Psoas muscle (tissue), 8 donors: Measurements from ENCODE around the gene BCL6. TPM values are rescaled to one million over a fixed set of nuclear protein-coding genes. Genes with fewer than 3 reads are reported as not detected.

ENCODE experiments used
- ATAC-seq, 4 donors: fragments of 200-7000 bp; cut with Tn5 transposase; one replicate each; pipeline ENCODE4 v1.9.1; 2020; ENCODE audit warnings: moderate library complexity in 3 of 4, mild to moderate bottlenecking in 2 of 4
- DNase-seq, 2 donors: peaks; one replicate each; pipeline ENCODE4 v3.0.0-alpha.2; 2020
- H3K27ac ChIP-seq: fragments of 200-600 bp; one replicate; pipeline ENCODE4 v1.8.0; 2022
- H3K27me3 ChIP-seq, 3 donors: fragments of 200-600 bp in 1 of 3; one replicate each; pipeline versions ENCODE4 v1.6.1 to v1.8.0; 2013 to 2022; ENCODE audit warnings: low read length in 2 of 3, mild to moderate bottlenecking in 2 of 3, moderate library complexity in 1 of 3; ENCODE audit not compliant: insufficient read depth in 3 of 3
- H3K36me3 ChIP-seq, 2 donors: fragments of 200-600 bp in 1 of 2; one replicate each; pipeline versions ENCODE4 v1.6.1 to v1.8.0; 2013 to 2022; ENCODE audit warnings: low read depth in 1 of 2, mild to moderate bottlenecking in 1 of 2, moderate library complexity in 1 of 2; ENCODE audit not compliant: insufficient read depth in 1 of 2
- H3K4me1 ChIP-seq: fragments of 200-600 bp; one replicate; pipeline ENCODE4 v1.8.0; 2022
- H3K4me3 ChIP-seq: fragments of 200-600 bp; one replicate; pipeline ENCODE4 v1.8.0; 2022; ENCODE audit warnings: mild to moderate bottlenecking
- H3K9me3 ChIP-seq: fragments of 200-600 bp; one replicate; pipeline ENCODE4 v1.8.0; 2022
- WGBS, 3 donors: extraction: QIAGEN DNeasy Blood & Tissue Kit; methylation state at CpG; one replicate each; pipeline versions ENCODE4 v1.1.6 to v1.1.7; 2013; 5-methylcytosine and 5-hydroxymethylcytosine counted together
- intact Hi-C, 2 donors: fragments of 100-400 bp; cut with DNase I; formaldehyde crosslinking; loops; one replicate each; pipeline versions ENCODE4 v1.11.0 to v1.14.2; 2022
- long read RNA-seq, 2 donors: library from polyadenylated mRNA; unstranded; transcript quantifications; one replicate each; pipeline ENCODE4 v2.0.0, GENCODE V29; 2021
- polyA plus RNA-seq, 3 donors: library from polyadenylated mRNA; stranded (reverse); fragments of 200-250 nt; gene quantifications; one replicate each; pipeline ENCODE4 v1.2.3, GENCODE V29; 2013
- total RNA-seq, 4 donors: library from RNA; stranded (reverse); fragmentation: NEBNext Ultra II Directional in 2 of 4; extraction: Animal tissue kit (Norgen Biotek cat#: 25700) in 2 of 4; gene quantifications; one replicate each; pipeline versions ENCODE4 v1.2.1 to v1.2.4, GENCODE V29; 2021 to 2023
- TF ChIP-seq, protein P1 (sequence below): fragments of 200-600 bp; IDR thresholded peaks from one replicate; pipeline ENCODE4 v1.8.0; 2022; ENCODE audit warnings: antibody characterized with exemption
- donor health status: healthy with polysubstance abuse.
- donor health status: DM: no; HTN: no; CAD: no; lungs with moderate emphysema.
- donor health status: Bipolar disorder and iron deficiency.
- donor health status: healthy.
- donor health status: DM: yes; HTN: yes; CAD: no.
- donor health status: DM: no; HTN: no; CAD: no.
- donor health status: DM: no; HTN: no; CAD: no.
- donor health status: DM: yes; HTN: yes; CAD: no.

BCL6 gene
- total RNA-seq (100 to 1,000 TPM; 235 to 524 (median 312) TPM), polyA plus RNA-seq (100 to 1,000 TPM in 2 of 3 donors, 10 to 100 TPM in 1; 43.2 to 276 (median 172) TPM)
- long read RNA-seq, donor 1, partial matches to known transcripts = 28 of 71 reads
- long read RNA-seq, donor 1, other reads (novel, unspliced or antisense) = 43 of 71 reads
- long read RNA-seq, donor 2, transcript BCL6-202 (10 exons, 3,569 nt) = major isoform, 7 of 288 reads
- long read RNA-seq, donor 2, partial matches to known transcripts = 133 of 288 reads
- long read RNA-seq, donor 2, other reads (novel, unspliced or antisense) = 148 of 288 reads

DNA sequence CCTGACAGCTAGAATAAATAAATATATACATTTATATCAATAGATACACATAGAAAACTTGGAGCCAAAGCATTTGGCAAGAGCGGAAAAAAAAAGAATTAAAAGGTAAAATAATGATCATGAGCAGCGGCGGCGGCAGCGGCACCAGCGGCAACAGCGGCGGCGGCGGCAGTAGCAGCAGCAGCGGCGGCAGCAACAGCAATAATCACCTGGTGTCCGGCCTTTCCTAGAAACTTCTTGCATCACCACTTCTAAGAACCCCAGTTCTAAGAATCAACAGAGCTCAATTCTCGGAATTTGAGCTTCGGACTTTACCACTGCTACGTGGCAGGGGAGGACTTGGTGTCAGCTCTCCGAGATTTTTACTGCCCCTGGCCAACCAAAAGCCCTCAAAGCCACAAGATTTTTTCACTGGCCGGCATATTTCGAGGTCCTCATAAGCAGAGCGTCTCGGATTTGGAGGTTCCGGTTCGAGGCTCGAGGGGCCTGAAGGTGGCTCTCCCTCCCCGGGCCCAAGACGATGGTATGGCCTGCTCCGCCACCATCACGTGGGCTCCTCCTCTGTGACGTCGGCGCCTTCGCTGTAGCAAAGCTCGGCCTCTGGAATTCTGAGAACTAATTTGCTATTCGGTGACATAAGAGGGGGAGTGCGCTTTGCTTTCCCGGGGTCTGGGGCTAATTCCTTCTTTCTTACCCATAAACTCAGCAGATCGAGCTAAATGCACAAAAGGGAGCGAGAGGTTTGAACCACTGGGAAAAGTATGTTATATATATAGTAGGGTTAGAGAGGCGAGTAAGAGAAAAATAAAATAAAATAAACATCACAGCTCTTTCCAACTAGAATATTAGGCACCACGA lies at the start of gene BCL6:
BCL6 (minus strand) TSS at position 268 of the 858 bp plus-strand sequence. CDS start 11,775 bp downstream, outside the sequence.
- Histone ChIP-seq H3K9me3 (no peaks in the 10 kb centered on the region), H3K4me1 (peaks cover 24% of the 10 kb centered on the region), H3K4me3 (peak within 1 kb of the TSS; percentile 93), H3K36me3 (no peaks in the 10 kb centered on the region), H3K27ac (peak within 1 kb of the TSS; percentile 100), H3K27me3 (no peaks in the 10 kb centered on the region)
- 0 to 1% (median 0%) methylated on average over 40 of the region's 40 CpGs for WGBS, 3 donors
- ATAC-seq (peak; percentile 61 to 70 (median 64)), DNase-seq (peak; percentile 92 to 96)
- intact Hi-C loops = loop anchor here (1.0 to 10.0 kb wide), 5 partner anchors 172 to 839 kb away; no protein-coding TSS in a partner anchor
- TF ChIP-seq, protein P1, sequence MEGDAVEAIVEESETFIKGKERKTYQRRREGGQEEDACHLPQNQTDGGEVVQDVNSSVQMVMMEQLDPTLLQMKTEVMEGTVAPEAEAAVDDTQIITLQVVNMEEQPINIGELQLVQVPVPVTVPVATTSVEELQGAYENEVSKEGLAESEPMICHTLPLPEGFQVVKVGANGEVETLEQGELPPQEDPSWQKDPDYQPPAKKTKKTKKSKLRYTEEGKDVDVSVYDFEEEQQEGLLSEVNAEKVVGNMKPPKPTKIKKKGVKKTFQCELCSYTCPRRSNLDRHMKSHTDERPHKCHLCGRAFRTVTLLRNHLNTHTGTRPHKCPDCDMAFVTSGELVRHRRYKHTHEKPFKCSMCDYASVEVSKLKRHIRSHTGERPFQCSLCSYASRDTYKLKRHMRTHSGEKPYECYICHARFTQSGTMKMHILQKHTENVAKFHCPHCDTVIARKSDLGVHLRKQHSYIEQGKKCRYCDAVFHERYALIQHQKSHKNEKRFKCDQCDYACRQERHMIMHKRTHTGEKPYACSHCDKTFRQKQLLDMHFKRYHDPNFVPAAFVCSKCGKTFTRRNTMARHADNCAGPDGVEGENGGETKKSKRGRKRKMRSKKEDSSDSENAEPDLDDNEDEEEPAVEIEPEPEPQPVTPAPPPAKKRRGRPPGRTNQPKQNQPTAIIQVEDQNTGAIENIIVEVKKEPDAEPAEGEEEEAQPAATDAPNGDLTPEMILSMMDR = no peak

DNA sequence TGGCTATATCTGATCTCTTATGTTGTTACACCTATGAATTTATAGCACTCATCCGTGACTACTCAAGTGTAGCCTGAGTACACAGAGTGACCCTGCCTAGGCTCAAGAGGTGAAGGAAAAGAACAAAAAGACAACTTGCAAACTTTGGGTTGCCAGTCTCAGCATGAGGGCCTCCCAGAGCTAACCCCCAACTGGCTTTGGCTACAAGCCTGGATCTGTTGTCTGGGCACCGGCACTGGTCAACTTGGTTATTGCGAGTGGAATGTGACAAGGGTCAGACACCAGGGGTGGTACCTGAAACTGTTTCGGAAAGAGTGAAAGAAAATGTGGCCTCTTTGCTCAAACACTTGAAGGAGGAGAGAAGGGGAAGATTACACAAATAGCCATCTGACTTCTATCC lies 49.5 kb upstream of the BCL6 start:
- Histone ChIP-seq H3K27me3 (no peaks in the 10 kb centered on the region), H3K4me1 (no peaks in the 10 kb centered on the region), H3K9me3 (no peaks in the 10 kb centered on the region), H3K4me3 (no peak overlapping the region), H3K36me3 (no peaks in the 10 kb centered on the region), H3K27ac (no peak overlapping the region)
- TF ChIP-seq, protein P1 = no peak
- no peak for DNase-seq
- intact Hi-C loops = no loop called here
- 88 to 95% (median 94%) methylated on average over 4 of the region's 4 CpGs for WGBS, 3 donors
- no peak for ATAC-seq

DNA sequence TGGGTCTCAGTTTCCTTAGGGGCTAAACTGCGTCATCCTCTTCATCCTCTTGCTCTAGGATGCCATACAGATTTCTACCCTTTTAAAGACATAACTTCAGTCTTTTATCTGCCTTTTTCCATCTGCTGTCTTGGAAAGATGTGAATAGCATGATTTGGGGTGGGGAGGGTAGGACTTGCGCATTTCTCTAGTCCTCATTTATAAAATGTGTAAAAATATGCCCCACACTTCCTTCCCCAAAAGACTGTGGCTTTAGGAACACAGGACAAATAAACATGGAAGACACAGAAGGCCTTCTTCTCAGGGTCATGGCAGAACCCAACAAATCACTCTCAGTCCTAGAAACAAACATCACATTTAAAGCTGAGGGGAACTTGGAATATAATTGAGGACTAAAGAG lies 48.4 kb upstream of the BCL6 start:
- Histone ChIP-seq H3K4me3 (no peak overlapping the region), H3K9me3 (no peaks in the 10 kb centered on the region), H3K27me3 (no peaks in the 10 kb centered on the region), H3K36me3 (no peaks in the 10 kb centered on the region), H3K4me1 (no peaks in the 10 kb centered on the region), H3K27ac (no peak overlapping the region)
- 95 to 98% (median 96%) methylated on average over 2 of the region's 2 CpGs for WGBS, 3 donors
- intact Hi-C loops = no loop called here
- TF ChIP-seq, protein P1 = no peak
- ATAC-seq (no peak), DNase-seq (no peak)

DNA sequence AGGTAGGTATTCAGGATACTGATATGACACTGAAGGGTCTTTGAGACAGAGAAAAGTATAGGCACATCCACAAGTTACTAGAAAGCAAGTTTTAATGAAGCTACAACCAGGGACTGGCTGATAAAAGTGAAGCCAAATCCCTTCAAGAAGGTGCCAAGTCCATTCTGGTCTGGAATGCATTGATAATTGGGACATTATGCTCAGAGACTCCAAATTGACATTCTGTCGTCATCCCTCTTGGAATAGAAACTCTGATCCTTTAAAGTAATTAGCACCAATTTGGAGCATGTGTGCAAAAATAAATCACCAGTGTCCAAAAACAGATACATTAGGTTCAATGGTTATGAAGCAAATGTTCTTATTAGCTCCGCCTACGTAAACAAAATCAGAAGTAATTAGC lies 47.3 kb upstream of the BCL6 start:
- DNase-seq (no peak), ATAC-seq (no peak)
- no peak overlapping the region for H3K27ac ChIP-seq
- H3K27me3 ChIP-seq = no peaks in the 10 kb centered on the region
- no peak overlapping the region for H3K4me3 ChIP-seq
- intact Hi-C loops = no loop called here
- no peaks in the 10 kb centered on the region for H3K36me3 ChIP-seq
- no peaks in the 10 kb centered on the region for H3K9me3 ChIP-seq
- H3K4me1 ChIP-seq = no peaks in the 10 kb centered on the region
- 52 to 71% (median 56%) methylated on average over 3 of the region's 3 CpGs for WGBS, 3 donors
- TF ChIP-seq, protein P1 = no peak
